Stimulated activated naive CD8-positive, alpha-beta T cell treated with anti-CD3 and anti-CD28 coated beads, Interleukin-15, amount 100 ng/mL, for 72 hours (primary cell): ENCODE measurements around the gene CTSK.
A peak's percentile ranks its signal among the peaks of the same experiment; 100 is the strongest.

Experiments used
- ATAC-seq: fragments of 150-1000 bp; cut with Tn5 transposase; 2 replicates; pipeline ENCODE4 v1.10.0; 2021; ENCODE audit warnings: mild to moderate bottlenecking, moderate library complexity
- DNase-seq, 2 donors: peaks; one replicate each; pipeline ENCODE4 v3.0.0; 2021 to 2022
- H3K27ac Mint-ChIP-seq, 2 donors: one replicate each; pipeline ENCODE4 v1.8.0; 2022; ENCODE audit warnings: mild to moderate bottlenecking in 2 of 2, mixed read lengths in 2 of 2, moderate library complexity in 2 of 2
- H3K27me3 Mint-ChIP-seq: one replicate; pipeline ENCODE4 v1.8.0; 2022; ENCODE audit warnings: mixed read lengths
- H3K4me1 Mint-ChIP-seq: one replicate; pipeline ENCODE4 v1.8.0; 2022; ENCODE audit warnings: mild to moderate bottlenecking, mixed read lengths
- H3K4me3 Mint-ChIP-seq, 2 donors: one replicate each; pipeline ENCODE4 v1.8.0; 2022; ENCODE audit warnings: mild to moderate bottlenecking in 2 of 2, mixed read lengths in 2 of 2, moderate library complexity in 1 of 2
- H3K9me3 Mint-ChIP-seq, 2 donors: one replicate each; pipeline ENCODE4 v1.8.0; 2022; ENCODE audit warnings: mixed read lengths in 2 of 2

Gene CTSK

GRCh38 chr1:150749720-150750311 is 58.2 kb downstream of the CTSK start:
- Mint-ChIP-seq H3K27ac (no peak overlapping the region), H3K9me3 (no peaks in the 10 kb centered on the region), H3K27me3 (no peaks in the 10 kb centered on the region), H3K4me3 (no peak overlapping the region), H3K4me1 (no peaks in the 10 kb centered on the region)
- ATAC-seq (no peak), DNase-seq (no peak)

GRCh38 chr1:150748878-150749719 is 59.0 kb downstream of the CTSK start:
- DNase-seq (no peak), ATAC-seq (no peak)
- Mint-ChIP-seq H3K9me3 (no peaks in the 10 kb centered on the region), H3K4me3 (no peak overlapping the region), H3K4me1 (no peaks in the 10 kb centered on the region), H3K27ac (peak overlapping the region in 1 of 2 donors; percentile 64), H3K27me3 (no peaks in the 10 kb centered on the region)
